HG03064 (cell line): Measurements from ENCODE around the gene SIX2.

Experiments
- ATAC-seq: cut with Tn5 transposase; IDR thresholded peaks from one replicate; pipeline ENCODE4 v1.9.1; 2021; ENCODE audit warnings: low read depth; ENCODE audit not compliant: unreplicated experiment

Gene SIX2

GRCh38 chr2:45003579-45004551 lies 5.4 kb downstream of the SIX2 start:
- ATAC-seq: no peak

- ATAC-seq: no peak
Observed at GRCh38 chr2:45002686-45003085, 6.6 kb downstream of the SIX2 start.

GRCh38 chr2:45001869-45002385 lies 7.3 kb downstream of the SIX2 start:
- ATAC-seq: no peak

GRCh38 chr2:45000921-45001868 lies 8.1 kb downstream of the SIX2 start:
- no peak for ATAC-seq

GRCh38 chr2:45000341-45000901 lies 8.8 kb downstream of the SIX2 start:
- ATAC-seq: no peak

GRCh38 chr2:44999540-44999939 lies 9.7 kb downstream of the SIX2 start:
- no peak for ATAC-seq

- ATAC-seq: no peak
Observed at GRCh38 chr2:44997963-44998362, 11.3 kb downstream of the SIX2 start.

GRCh38 chr2:44996356-44996755 lies 12.9 kb downstream of the SIX2 start:
- no peak for ATAC-seq

- ATAC-seq: no peak
Observed at GRCh38 chr2:44994377-44994776, 14.9 kb downstream of the SIX2 start.

- ATAC-seq: no peak
Observed at GRCh38 chr2:44989176-44989575, 20.1 kb downstream of the SIX2 start.

GRCh38 chr2:44983836-44984604 lies 25.2 kb downstream of the SIX2 start:
- no peak for ATAC-seq

GRCh38 chr2:44981714-44982108 lies 27.5 kb downstream of the SIX2 start:
- ATAC-seq: no peak

GRCh38 chr2:44980751-44981713 lies 28.2 kb downstream of the SIX2 start:
- no peak for ATAC-seq

GRCh38 chr2:44979581-44979980 lies 29.7 kb downstream of the SIX2 start:
- no peak for ATAC-seq

GRCh38 chr2:44975571-44976450 lies 33.4 kb downstream of the SIX2 start:
- no peak for ATAC-seq

GRCh38 chr2:44974064-44974715 lies 35.1 kb downstream of the SIX2 start:
- no peak for ATAC-seq

- ATAC-seq: no peak
Observed at GRCh38 chr2:44972771-44973535, 36.3 kb downstream of the SIX2 start.
